ENCODE measurements around the gene CUX1.

- TF ChIP-seq, protein P1, sequence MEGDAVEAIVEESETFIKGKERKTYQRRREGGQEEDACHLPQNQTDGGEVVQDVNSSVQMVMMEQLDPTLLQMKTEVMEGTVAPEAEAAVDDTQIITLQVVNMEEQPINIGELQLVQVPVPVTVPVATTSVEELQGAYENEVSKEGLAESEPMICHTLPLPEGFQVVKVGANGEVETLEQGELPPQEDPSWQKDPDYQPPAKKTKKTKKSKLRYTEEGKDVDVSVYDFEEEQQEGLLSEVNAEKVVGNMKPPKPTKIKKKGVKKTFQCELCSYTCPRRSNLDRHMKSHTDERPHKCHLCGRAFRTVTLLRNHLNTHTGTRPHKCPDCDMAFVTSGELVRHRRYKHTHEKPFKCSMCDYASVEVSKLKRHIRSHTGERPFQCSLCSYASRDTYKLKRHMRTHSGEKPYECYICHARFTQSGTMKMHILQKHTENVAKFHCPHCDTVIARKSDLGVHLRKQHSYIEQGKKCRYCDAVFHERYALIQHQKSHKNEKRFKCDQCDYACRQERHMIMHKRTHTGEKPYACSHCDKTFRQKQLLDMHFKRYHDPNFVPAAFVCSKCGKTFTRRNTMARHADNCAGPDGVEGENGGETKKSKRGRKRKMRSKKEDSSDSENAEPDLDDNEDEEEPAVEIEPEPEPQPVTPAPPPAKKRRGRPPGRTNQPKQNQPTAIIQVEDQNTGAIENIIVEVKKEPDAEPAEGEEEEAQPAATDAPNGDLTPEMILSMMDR (IDR thresholded peaks at IDR 0.05), result no peak
- no peak for TF ChIP-seq POLR2A (IDR thresholded peaks at IDR 0.05)
These were observed 593 bp upstream of the CUX1 start for GRCh38 chr7:101816595-101817470.

Measured in esophagus squamous epithelium (tissue), 4 donors.